ENCODE measurements around the gene RERE.

GRCh38 chr1:8303876-8304275 is 513.6 kb downstream of the RERE start:
- TF ChIP-seq FOXA1 (IDR thresholded peaks at IDR 0.05), result no peak
- no peak for TF ChIP-seq SP1 (IDR thresholded peaks at IDR 0.05)
